ENCODE results near the gene CFAP74. TPM values are rescaled to one million over a fixed set of nuclear protein-coding genes. Genes with fewer than 3 reads are reported as not detected.

The CFAP74 gene
- total RNA-seq, 1 donor from 2014 or later, result not detected

DNA sequence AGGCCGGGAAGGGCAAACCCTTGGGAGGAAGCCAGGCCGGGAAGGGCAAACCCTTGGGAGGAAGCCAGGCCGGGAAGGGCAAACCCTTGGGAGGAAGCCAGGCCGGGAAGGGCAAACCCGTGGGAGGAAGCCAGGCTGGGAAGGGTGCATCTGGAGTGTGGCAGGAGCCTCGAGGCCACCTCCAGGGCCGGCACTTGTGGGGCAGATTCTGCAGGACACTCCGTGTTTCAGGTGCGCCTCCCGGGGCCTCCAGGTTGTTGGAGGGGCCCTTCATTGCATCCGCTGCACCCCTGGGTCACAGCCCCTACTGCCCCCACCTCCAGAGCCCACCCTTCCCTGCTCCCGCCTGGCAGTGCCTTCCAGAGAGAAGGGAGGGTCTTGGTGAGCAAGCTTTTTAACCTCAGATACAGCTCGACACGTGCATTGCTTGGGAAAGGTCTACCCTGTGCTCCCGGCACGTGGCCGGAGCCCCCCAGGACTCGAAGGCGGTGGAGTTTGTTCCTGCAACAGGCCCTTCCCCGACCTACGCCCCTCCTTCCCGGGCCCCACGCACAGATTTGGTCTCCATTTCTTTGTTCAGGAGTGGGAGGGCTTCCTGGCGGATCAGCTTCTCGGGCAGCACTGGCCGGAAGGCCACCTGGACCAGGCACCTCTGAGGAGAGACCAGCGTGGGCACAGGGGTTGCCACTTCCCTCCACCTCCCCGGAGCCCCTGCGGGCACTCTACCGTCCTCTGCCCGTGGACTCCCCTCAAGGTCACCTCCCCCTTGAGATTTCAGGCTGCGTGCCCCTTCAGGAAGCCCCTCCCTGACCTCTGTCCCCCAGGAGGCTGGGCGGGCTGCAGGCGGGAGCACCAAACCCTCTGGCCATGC lies 75.1 kb downstream of the CFAP74 start:
- DNase-seq (ENCODE audit: low read depth in 2 of 2), result no peak

DNA sequence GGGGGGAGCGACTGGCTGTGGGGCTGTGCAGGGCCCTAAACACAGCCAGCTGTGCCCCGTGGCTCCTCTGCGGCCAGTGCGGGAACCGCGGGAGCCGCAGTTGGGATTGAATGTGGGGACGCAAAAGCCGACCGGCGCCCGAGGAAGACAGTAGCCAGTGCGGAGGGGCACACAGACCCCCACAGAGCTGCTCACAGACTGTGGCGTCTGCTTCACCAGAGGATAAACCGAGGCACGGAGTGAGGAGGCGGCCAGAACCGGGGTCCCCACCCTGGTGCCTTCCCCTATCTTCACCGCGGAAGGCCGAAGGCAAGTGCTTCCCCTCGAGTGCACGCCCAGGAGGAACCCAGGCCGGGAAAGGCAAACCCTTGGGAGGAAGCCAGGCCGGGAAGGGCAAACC lies 75.8 kb downstream of the CFAP74 start:
- no peak for DNase-seq (ENCODE audit: low read depth in 2 of 2)

DNA sequence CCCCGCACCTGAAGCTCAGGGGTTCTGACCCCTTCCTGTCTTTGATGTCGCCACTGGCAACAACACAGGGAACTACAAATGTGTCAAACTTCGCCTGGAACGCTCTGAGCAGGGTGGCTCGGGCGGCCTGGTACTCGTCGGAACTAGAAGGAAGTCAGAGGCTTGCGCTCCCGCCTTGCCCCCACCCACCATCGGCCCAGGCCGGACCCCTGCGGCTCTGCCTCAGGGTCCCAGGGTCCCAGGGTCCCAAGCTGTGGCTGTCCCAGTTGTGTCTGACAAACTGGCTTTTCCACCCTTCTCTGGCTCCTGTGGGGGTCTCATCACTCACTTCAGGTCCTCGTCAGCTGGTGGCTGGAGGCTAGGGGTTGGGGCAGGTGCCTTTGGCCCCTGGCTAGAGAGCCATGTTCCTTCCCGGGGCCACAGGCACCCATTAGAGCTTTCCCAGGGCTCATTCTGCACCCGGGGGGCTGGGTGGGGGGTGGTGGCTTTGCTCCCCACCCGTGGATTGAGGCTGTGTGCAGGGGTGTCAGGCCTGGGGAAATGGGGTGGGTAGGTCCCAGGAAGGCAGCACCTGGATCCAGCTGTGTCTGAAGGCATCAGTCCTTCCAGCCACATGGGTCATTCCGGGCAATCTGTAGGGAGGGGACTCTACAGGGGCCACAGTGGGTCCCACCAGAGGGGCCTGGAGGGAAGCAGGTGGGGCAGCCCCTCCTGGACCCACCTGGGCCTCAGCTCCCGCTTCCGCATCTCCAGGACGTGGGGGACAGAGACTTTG lies 76.5 kb downstream of the CFAP74 start:
- no peak for DNase-seq (ENCODE audit: low read depth in 2 of 2)

DNA sequence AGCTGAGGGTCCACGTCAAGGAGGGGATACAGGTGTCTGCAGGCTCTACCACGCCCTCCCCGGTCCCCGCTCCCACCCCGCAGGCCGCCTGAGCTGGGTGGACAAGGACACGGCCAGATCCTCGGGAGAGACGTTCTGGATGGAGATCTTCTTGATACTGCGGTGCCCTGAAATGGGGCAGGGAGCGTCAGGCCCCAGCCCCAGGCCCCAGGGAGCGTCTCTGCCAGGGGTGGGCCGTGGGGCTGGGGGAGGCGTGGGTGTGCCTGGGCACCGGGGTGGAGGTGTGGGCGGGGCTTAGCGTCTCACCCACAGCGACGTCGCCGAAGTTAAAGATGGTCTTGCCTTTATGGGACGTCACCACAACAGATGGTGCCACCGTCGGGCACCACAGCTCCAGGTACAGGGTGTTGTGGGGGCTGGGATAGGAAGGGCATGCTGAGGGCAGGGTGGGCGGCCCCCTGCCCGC lies 77.2 kb downstream of the CFAP74 start:
- no peak for DNase-seq (ENCODE audit: low read depth in 2 of 2)

DNA sequence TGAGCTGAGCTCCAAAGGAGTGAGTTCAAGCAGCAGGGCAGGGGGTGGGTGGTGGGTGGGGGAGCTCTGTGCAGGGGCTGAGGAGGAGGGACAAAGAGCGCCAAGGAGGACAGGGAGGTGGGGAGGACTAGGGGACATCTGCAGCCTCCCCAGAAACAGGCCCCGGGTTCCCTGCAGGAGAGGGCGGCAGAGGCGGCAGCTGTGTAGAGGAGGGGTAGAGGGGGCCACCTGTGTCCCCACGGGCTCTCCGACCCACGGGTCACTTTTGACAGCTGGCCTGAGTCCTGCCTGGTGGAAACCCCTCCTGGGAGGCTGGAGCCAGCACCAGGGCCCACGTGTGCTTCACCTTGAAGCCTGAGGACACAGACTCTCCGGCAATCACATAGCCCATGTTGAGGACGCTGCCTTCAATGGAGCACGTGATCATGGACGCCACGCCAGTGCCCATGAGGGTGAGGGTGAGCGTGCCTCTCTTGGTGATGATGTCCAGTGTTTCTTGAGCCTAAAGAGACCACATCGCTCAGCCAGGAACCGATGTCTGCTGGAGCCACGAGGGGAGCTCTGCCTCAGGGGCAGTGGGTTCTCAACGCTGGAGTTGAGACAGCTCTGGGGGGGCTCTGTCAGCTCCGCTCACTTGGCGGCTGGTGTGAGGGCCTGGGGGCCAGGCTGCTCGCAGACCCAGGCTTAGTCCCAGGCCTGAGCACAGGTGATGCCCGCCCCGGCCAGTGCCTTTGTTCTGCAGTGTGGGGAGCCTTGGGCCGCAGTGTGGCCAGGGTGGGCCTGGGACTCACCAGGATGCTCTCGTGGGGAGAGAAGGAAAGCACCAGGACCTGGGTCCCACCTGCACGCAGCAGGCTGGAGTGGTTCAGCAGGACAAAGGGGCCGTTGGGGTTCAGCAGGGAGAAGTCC lies 77.9 kb downstream of the CFAP74 start:
- no peak for DNase-seq (ENCODE audit: low read depth in 2 of 2)

DNA sequence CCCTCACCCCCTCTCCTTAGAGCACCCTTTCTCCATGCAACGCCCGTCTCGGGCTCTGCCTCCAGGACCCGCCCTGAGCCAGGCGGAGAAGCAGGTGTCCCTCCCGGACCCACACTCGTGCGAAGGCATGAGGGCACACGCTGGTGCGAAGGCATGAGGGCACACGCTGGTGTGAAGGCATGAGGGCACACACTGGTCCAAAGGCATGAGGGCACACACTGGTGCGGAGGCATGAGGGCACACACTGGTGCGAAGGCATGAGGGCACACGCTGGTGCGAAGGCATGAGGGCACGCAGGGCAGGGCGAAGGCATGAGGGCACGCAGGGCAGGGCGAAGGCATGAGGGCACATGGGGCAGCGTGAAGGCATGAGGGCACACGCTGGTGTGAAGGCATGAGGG lies 78.7 kb downstream of the CFAP74 start:
- DNase-seq (ENCODE audit: low read depth in 2 of 2), result no peak

DNA sequence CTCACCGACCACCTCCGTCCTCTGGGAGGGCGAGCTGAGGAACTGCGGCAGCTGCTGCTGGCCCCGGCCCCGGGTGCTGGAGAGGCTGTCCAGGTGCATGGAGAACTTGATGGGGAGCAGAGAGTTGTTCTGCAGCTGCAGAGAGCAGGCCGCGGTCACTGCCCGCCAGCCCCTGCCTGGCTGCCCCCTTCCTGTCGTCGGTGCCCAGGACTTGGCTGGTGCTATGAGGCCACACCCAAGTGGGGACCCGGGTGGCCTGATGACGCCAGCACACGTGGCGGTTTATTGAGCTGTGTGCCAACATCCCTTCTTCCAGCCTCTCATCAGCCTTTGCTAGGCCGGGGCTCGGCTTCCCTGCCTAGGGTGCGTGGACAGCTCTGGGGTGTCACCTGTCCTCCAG lies 79.2 kb downstream of the CFAP74 start:
- no peak for DNase-seq (ENCODE audit: low read depth in 2 of 2)

DNA sequence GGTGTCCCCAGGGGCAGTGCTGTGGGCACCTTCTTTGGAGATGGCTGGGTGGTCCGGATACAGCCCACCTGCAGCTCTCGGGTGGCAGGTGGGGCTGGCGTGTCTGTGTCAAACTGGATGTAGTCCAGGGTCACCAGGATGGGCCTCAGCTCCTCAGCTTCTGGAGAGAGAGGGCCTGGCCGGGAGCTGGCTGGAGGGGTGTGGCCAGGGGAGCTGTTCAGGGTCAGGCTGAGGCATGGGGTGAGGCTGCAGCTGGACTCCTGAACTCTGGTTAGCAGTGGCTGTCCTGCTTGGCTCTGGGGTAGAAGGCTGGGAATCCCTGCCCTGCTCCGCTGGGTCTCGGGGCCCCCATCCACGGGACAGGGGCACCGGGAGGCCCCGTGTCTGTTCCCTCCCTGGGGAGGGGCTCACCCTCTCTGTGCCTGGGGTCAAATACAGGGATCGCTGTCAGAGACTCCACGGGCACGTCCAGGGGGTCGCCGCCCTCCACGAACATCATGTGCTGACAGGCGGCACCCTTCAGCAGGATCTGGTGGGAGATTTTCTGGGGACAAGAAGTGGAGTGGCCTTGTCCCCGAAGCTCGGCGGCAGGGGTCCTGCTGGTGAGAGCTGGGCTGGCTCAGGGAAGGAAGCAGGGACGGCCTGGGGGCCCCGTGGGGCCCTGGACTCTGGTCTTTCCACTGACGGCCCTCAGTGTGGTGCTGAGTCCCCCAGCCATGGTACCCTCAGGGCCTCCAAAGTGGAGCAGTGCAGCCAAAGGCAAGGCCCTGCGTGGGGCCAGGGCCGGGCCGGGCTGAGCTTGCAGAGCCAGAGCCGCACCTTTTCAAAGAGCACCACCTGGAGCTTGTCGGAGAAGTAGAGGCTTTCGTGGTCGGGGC lies 80.4 kb downstream of the CFAP74 start:
- no peak for DNase-seq (ENCODE audit: low read depth in 2 of 2)

DNA sequence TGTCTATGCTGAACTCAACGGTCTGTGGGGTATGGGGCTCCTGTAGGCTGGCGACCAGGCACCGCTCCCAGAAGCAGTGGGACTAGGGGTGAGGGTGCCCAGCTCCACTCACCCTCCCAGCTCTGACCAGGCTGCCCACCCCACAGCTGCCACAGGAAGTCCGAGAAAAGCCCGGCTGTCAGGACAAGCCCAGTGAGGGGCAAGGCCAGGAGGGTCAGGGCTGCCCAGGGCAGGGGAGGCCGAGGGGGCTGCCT lies 81.0 kb downstream of the CFAP74 start:
- DNase-seq (ENCODE audit: low read depth in 2 of 2), result no peak

DNA sequence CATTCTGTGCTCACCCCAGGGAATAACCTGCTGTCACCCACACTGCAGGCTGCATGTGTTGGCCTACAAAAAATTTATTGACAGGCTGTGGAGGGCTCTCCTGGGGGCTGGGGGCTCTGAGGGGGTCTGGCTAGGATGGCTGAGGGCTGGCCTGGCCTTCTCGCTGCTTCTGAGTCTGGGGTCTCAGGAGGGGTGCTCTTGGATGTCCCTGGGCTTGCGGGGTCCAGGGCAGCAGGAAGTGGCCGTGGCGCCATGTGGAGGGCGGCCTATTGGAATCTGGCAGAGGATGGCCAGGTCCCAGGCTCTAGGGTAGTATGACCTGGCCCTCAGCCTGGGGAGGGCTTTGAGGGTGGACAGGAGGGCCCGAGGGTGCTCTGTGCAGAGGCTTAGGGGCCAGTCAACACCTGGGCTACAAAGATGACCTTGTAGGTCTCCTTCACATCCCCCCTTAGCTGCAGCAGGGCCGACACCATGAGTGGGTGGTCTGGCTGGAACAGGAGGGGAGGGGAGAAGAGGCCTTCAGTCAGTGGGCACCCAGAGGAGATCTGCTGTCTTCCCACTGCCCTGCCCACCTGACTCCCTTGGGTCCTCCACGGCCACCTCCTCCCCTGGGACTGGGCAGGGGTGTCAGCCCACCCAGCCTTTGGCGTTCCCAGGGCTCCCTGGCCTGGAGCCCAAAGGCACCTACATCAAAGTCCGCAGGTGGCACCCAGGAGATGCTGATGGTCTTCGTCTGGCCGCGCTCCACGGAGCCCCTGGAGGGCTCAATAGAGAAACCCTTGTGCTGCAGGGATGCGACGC lies 81.5 kb downstream of the CFAP74 start:
- DNase-seq (ENCODE audit: low read depth in 2 of 2), result no peak

DNA sequence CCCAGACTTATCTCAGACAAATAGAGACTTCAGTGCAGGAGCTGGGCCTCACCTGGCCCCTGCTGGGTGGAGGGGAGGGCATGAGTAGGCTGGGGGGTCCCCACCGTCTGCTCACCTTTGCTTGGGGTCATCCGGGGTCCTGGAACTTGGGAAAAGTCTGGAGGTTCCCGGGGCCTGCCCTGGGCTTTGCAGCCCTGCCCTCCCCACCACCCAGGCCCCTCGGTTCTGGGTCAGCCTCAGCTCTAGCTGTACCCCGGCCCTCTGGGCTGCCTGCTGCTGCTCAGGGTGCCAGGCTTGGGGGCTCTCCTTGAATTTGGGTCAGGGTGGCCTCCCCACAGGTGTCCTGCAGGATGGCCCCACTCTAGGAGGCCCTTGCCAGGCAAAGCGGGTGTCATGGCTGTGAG lies 82.1 kb downstream of the CFAP74 start:
- DNase-seq (ENCODE audit: low read depth in 2 of 2), result no peak

DNA sequence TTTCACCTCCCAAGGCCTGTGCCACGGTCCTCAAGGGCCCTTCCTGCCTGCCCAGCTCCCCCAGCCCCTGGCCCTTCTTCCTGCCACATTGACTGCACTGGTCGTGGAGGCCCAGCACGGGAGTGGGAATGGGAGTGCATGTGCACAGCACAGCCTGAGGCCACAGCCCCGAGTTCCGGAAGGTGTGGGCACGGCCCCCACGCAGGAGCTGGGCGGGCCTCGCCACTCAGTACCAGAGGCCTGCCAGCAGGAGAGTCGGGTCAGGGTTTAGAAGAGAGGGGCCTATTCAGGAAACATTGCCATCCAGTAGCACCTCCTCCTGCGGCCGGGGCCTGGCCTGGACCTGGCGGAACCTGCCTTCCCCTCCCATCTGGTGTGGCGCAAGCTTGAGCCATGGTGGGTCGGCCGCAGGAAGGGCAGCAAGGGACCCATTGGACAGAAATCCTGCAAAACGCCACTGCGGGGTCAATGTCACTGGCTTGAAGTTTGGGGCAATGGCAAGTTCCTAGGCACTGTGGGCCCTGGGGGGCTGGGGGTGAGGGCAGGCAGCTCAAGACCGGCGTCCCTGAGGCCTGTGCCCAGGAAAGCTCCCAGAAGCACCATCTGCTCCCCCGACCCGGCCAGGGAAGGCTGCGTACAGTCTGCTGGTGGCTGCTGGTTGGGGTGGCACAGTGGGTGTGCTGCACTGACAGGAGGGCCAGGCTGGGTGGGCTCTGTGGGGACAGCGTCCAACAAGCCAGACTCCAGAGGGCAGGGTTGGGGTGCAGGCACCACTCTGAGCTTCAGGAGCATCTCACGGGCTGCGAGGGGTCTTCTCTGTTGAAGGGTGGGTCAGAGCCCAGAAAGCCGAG lies 82.8 kb downstream of the CFAP74 start:
- DNase-seq (ENCODE audit: low read depth in 2 of 2), result no peak

DNA sequence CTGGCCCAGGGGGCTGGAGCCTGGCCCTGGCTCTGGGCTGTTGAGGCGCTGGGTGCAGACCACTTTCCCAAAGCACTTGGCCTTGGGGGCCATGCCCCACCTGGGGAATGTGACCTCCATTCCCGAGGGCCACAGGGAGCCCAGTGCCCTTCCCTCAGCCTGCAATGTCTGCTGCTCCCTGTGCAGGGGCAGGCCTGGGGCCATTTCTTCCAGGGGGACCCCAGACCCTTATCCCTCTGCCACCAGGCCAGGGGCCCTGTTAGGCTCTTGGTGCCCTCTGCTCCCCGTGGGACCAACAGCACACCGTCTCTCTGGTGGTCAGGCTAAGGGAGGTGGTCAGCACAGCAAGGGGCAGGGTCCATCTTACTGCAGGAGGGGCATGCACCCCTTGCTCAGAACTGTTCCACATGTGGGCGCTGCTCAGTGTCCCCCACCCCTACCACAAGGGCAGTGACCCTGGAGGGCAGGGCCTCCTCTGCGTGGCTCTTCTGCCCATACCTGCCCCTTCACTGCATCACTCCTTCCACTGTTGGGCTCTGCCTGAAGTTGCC lies 83.5 kb downstream of the CFAP74 start:
- DNase-seq (ENCODE audit: low read depth in 2 of 2), result no peak

DNA sequence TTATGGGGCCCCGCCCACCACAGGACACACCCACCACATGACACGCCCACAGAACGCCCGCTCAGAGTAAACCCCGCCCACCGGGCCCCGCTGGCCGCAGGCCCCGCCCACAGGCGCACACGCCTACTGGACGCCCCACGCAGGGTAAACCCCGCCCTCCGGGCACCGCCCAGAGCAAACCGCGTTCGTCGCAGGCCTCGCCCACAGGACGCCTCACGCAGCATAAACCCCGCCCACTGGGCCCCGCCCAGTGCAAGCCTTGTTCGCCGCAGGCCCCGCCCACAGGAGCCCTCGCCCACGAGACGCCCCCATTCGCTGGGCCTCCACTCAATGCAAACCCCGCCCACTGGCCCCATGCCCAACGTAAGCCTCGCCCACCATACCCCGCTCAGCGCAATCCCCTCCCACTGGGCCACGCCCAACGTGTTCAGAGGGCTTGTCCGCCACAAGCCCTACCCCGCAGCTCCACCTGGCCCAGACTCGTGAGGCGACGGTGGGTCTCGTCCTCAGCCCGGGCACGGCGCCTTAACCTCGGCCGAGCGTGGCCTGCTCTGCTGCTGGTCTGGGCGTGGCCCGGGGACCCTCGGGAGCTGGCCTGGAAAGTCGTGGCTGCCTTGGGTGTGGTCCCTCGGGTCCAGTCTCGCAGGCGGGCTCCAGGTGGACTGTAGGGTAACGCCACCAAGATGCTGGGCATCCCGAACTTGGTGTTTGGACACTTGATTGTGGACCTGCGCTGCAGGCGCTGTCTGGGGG lies 84.1 kb downstream of the CFAP74 start:
- peak; percentile 97 to 99 for DNase-seq (ENCODE audit: low read depth in 2 of 2)

DNA sequence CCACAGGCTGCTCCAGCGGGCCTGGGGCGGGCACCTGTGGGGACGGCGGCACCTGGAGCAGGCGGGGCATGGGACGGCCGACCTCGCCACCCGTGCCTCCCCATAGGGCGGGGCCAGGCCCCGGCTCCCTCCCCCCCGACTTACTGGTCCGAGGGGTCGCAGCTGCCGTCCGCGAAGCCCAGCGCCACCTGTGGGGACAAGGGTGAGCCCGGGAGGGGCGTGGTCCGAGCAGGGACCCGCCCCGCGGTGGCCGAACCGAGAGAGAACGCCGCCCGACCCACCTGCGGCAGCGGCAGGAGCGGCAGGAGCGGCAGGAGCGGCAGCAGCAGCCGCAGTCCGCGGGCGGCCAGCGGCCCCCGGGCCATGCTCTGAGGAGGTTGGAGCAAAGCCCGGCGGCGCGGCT lies 84.7 kb downstream of the CFAP74 start, which contains the start of gene TMEM52:
TSS of gene TMEM52 (minus strand) at position 379 of the 403 bp plus-strand sequence. CDS start at position 365, 14 bp downstream.
- no peak for DNase-seq (ENCODE audit: low read depth in 2 of 2)

DNA sequence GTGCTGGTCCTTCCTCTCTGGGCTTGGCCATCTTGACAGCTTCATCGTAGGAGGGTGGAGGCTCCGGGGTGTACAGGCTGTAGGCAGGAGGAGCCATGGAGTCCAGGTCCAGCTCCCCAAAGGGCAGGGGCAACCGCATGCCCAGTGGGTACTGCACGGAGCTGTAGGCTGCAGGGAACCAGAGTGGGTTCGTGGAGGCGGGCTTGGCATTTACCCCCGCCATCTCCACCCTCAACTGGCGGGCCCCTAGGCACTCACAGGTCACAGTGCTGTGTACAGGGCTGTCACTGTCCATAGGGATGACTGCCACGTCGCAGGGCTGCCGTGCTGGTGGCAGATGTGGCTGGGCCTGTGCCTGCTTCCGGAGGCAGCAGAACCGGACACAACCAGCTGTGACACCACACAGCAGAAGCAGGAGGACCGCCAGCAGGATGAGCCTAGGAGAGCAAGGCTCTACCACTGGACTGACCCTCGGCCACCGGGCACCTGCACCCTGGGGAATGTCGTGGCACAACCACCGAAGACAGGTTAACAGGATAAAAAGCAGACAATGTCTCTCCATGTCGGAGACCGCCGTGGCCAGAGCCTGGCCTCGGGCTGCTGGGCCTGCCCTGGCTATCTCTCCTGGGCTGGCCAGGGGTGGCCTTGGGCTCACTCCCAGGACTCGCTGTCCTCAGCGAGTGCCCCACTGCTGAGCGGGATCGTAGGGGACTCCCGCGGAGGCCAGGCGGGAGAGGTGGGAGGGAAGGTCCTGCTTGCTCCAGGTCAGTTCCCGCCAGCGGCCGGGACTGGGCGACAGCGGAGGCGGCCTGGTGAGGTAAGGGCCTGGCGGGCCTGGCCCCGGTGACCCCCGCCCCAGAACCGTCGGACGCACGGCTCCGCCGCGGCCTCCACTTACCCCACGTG lies 85.3 kb downstream of the CFAP74 start:
- no peak for DNase-seq (ENCODE audit: low read depth in 2 of 2)
